Stimulated activated CD4-positive, alpha-beta T cell treated with anti-CD3 and anti-CD28 coated beads, Interleukin-15, amount 100 ng/mL, for 48 hours (primary cell): ENCODE data around the gene ITGA7.
"Not testable (repeated sequence)": the region's sequence is repeated elsewhere in the genome, so short reads cannot be mapped to it uniquely, and the experiment has no call there.

ENCODE experiments used
- DNase-seq, 2 donors: peaks; one replicate each; pipeline ENCODE4 v3.0.0-alpha.2; 2020; ENCODE audit warnings: low read depth in 2 of 2

ITGA7 gene

GRCh38 chr12:55682087-55682796 lies 25.5 kb downstream of the ITGA7 start:
- no peak for DNase-seq

- no peak for DNase-seq
Observed at GRCh38 chr12:55681142-55682077, 26.3 kb downstream of the ITGA7 start.

- no peak for DNase-seq
Observed at GRCh38 chr12:55679691-55680090, 28.0 kb downstream of the ITGA7 start.

- no peak for DNase-seq
Observed at GRCh38 chr12:55676707-55677106, 31.0 kb downstream of the ITGA7 start.

GRCh38 chr12:55675666-55676065 lies 32.0 kb downstream of the ITGA7 start:
- DNase-seq = no peak

GRCh38 chr12:55673638-55674037 lies 34.1 kb downstream of the ITGA7 start:
- DNase-seq = no peak

- no peak for DNase-seq
Observed at GRCh38 chr12:55671746-55672145, 36.0 kb downstream of the ITGA7 start.

- no peak for DNase-seq
Observed at GRCh38 chr12:55670276-55670675, 37.4 kb downstream of the ITGA7 start.

- no peak for DNase-seq
Observed at GRCh38 chr12:55666508-55666907, 41.2 kb downstream of the ITGA7 start.

GRCh38 chr12:55664826-55665225 lies 42.9 kb downstream of the ITGA7 start:
- no peak for DNase-seq

- no peak for DNase-seq
Observed at GRCh38 chr12:55663391-55663790, 44.3 kb downstream of the ITGA7 start.

- no peak for DNase-seq
Observed at GRCh38 chr12:55659486-55660385, 48.0 kb downstream of the ITGA7 start.

GRCh38 chr12:55658635-55659391 lies 48.9 kb downstream of the ITGA7 start:
- no peak for DNase-seq

- DNase-seq = no peak
Observed at GRCh38 chr12:55658212-55658611, 49.5 kb downstream of the ITGA7 start.

- no peak for DNase-seq
Observed at GRCh38 chr12:55657212-55657611, 50.5 kb downstream of the ITGA7 start.

GRCh38 chr12:55654511-55655214 lies 53.0 kb downstream of the ITGA7 start:
- DNase-seq = no peak

GRCh38 chr12:55653031-55653430 lies 54.7 kb downstream of the ITGA7 start:
- no peak for DNase-seq

GRCh38 chr12:55652352-55652751 lies 55.4 kb downstream of the ITGA7 start:
- DNase-seq = no peak

- DNase-seq = no peak
Observed at GRCh38 chr12:55651299-55651683, 56.4 kb downstream of the ITGA7 start.

- DNase-seq = not testable (repeated sequence)
Observed at GRCh38 chr12:55650620-55651298, 56.9 kb downstream of the ITGA7 start.
